Muscle of arm (tissue), 12 donors: ENCODE data around the gene TTYH3. TPM values are rescaled to one million over a fixed set of nuclear protein-coding genes. Genes with fewer than 3 reads are reported as not detected.
"Not testable (repeated sequence)": the region's sequence is repeated elsewhere in the genome, so short reads cannot be mapped to it uniquely, and the experiment has no call there.

Source experiments
- DNase-seq: peaks from one replicate; pipeline ENCODE4 v3.0.0-alpha.2; 2013
- polyA plus RNA-seq, 12 donors: library from polyadenylated mRNA; unstranded; fragments of 120-200 nt; gene quantifications; one replicate each; pipeline ENCODE4 v1.2.1, GENCODE V29; 2013; ENCODE audit not compliant: insufficient read length in 12 of 12

TTYH3 gene
- polyA plus RNA-seq, 12 donors = 49.5 to 155 (median 77.2) TPM; not detected in 1

DNA sequence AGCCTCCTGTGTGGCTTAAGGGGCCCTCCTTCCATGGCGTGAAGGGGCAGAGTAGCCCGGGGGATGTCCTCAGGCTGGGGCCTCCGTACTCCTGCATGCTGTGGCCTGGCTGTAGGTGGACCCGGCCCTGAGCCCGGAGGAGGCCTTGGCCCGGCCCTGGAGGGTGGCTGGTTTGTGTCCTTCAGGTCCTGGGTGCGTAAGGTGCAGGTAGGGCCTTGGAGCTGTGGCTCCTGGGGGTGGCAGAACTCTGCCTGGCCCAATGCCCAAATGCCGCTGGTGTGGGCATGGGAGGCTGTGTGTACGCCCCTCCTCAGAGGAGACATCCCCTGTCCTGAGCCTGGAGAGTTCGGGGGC lies 29.3 kb downstream of the TTYH3 start:
- no peak for DNase-seq

DNA sequence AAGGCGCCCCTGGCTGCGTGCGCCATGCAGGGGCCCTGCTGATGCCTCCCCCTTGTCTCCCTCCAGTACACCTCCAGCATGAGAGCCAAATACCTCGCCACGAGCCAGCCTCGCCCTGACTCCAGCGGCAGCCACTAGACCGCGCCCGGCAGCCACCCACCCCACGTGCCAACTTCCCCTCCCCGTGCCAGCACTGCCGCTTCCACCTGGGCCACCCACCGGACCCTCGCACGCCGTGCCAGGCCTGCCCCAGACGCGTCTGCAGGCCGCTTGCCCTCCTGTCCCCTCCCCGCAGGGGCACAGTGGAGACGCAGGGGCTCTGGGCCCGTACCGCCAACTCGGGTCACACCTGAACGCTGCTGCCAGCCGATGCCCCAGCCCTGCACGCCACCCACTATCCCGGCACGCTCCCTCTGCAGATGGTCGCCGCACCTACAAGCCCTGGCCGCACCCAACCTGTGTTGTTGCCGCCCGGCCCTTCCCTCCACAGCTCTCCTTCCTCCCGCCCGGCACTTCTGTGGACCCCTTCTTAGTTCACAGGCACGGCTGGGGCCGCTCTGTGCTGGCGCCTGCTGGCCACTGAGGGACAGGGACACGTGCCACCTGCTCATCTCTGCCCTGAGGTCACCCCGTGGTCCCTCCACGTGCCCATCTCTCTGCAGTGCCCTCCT lies 30.0 kb downstream of the TTYH3 start:
- DNase-seq = no peak

- DNase-seq = no peak
Observed at GRCh38 chr7:2662273-2663120, 30.7 kb downstream of the TTYH3 start.

GRCh38 chr7:2663121-2663886 lies 31.5 kb downstream of the TTYH3 start:
- DNase-seq = no peak

GRCh38 chr7:2663960-2664359 lies 32.2 kb downstream of the TTYH3 start:
- DNase-seq = no peak

DNA sequence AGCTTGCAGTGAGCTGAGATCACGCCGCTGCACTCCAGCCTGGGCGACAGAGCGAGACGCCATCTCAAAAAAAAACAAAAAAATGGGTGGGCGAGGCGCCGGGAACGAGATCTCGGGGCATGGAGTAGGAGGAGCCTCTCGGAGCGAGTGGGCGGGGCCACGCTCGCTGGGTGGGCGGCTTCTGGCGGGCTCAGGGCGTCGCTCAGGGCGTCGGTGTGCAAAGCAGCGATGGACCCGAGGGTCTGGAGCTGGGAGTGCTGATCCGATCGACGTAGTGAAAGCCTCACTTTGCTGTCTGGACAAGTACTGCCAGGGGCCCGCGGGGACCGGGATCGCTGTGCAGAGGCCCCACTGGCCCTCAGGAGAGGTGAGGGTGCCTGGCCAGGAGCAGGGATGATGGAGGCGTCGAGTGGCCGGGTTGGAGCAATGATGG lies 33.6 kb downstream of the TTYH3 start:
- DNase-seq = no peak

GRCh38 chr7:2666155-2666554 lies 34.4 kb downstream of the TTYH3 start:
- no peak for DNase-seq

DNA sequence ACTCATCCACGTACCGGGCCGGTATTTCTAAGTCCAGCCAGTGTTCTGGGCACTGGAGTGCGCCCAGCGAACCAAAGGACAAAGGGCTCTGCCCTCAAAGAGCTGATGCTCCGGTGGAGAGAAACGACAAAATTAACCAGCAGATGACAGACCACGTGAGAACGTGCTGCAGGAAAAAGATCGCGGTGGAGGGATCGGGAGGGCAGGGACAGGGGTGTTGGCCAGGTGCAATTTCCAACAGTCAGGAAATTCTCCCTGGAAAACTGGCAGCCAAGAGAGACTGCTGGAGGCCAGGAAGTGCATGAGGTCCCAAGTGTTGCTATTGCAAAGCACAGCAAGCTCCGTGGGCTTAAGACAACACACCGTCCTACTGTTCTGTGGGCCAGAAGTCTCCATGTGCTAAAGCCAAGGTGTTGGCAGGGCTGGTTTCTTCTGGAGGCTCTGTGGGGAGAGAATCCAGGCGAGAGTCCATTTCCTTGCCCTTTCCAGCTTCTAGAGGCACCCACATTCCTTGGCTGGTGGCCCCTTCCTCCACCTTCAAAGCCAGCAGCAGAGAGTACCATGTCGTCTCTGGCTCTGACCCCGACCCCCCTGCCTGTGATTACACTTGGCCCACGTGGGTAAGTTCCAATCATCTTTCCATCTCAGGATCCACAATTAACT lies 34.9 kb downstream of the TTYH3 start:
- DNase-seq = no peak

DNA sequence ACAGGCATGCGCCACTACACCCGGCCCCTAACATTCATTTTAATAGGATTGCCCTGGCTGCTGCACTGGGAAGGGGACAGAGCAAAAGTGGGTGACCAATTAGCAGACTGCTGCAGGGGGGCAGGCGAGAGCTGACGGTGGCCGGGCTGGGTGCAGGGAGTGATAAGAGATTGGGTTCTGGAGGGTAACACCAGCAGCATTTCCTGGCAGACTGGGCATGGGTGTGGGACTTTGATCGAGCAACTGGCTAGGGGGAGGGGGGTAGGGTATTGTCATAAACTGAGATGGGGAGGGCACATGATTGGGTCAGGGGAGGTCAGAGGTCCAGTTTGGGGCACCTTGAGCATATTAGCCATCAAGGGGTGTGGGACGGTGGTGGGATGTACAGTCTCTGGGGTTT lies 36.1 kb downstream of the TTYH3 start:
- no peak for DNase-seq

GRCh38 chr7:2668401-2668800 lies 36.6 kb downstream of the TTYH3 start:
- DNase-seq = no peak

DNA sequence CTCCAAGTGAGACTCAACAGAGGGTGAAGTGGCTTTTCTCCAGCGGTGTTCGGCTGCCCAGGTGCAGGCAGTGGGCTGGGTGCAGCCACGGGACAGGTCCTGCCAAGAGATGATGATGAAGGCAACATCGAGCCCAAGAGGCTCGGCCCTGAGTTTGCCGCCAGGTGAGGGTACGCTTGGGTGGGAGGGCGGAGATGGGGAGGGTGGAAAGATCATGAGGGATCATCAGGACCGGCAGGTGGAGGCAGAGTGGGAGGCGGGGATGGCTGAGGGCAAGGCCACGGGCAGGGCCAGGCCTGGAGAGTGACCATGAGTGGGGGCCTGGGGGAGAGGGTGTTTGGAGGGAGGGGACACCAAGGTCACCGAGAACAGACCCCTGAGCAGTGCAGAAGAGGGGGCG lies 38.4 kb downstream of the TTYH3 start:
- no peak for DNase-seq

- peak; percentile 53 for DNase-seq
Observed at GRCh38 chr7:2670720-2671391, 39.1 kb downstream of the TTYH3 start.

- DNase-seq = not testable (repeated sequence)
Observed at GRCh38 chr7:2673214-2673613, 41.4 kb downstream of the TTYH3 start.

GRCh38 chr7:2673934-2674333 lies 42.1 kb downstream of the TTYH3 start:
- DNase-seq = no peak

DNA sequence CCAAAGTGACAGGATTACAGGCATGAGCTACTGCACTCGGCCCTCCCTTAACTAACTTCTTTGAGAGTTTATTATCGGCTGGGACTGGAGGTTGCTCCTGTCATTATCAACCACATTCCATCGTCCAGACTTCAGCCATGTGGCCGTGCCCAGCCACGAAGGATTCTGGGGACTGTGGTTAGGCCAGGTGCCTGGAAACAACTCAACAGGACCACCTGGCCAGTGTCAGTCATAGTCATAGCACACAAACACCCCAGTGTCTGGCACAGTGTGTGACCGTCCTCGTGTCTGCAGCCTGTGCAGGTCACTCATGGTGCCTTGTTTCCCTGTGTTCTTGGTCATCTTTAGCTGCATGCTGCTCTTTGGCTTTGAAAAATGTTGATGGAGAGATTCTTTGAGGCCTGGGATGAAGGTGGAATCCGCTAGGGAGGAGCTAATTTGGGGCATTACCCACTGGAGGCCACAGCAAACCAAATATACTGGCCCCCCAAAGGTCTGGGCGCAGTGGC lies 43.5 kb downstream of the TTYH3 start:
- no peak for DNase-seq

GRCh38 chr7:2676576-2676975 lies 44.8 kb downstream of the TTYH3 start:
- DNase-seq = not testable (repeated sequence)

DNA sequence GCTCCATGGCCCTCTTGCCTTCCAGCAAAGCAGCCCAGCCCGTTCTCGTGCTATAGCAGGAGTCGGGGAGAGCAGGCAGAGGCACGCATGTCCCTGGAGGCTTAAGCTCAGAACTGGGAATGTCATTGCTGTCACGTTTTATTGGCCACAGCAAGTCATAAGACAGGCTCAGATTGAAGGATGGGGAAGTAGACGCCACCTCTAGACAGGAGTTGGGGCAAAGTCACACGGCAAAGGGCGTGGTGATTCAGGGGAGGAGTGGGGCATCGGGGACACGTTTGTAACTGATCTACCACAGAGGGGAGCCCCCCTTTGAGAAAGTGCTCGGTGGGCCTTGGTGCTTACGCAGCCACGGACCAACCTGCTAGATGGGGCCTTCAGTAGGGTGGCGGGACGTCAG lies 46.7 kb downstream of the TTYH3 start:
- DNase-seq = not testable (repeated sequence)

- DNase-seq = not testable (repeated sequence)
Observed at GRCh38 chr7:2679135-2680127, 47.6 kb downstream of the TTYH3 start.

- DNase-seq = no peak
Observed at GRCh38 chr7:2680256-2680655, 48.5 kb downstream of the TTYH3 start.
